Trophoblast cell (in vitro differentiated cells and primary cell): ENCODE measurements around the gene SRSF3.

Experiments used
- DNase-seq, 2 donors: peaks; one replicate each; pipeline ENCODE4 v3.0.0-alpha.2; 2016
- H2AFZ ChIP-seq: 2 replicates; pipeline ENCODE4 v1.6.1; 2013; ENCODE audit warnings: low read length, moderate library complexity, mild to moderate bottlenecking; ENCODE audit not compliant: insufficient read depth, poor library complexity
- H2AK5ac ChIP-seq: 2 replicates; pipeline ENCODE4 v1.6.1; 2013; ENCODE audit warnings: mild to moderate bottlenecking, low read length
- H2BK120ac ChIP-seq: 2 replicates; pipeline ENCODE4 v1.6.1; 2013; ENCODE audit warnings: low read length, mild to moderate bottlenecking, moderate library complexity; ENCODE audit not compliant: insufficient read depth, poor library complexity
- H2BK12ac ChIP-seq: 2 replicates; pipeline ENCODE4 v1.6.1; 2013; ENCODE audit warnings: mild to moderate bottlenecking, low read length, moderate library complexity
- H2BK5ac ChIP-seq: 2 replicates; pipeline ENCODE4 v1.6.1; 2013; ENCODE audit warnings: low read length, low read depth, moderate library complexity, mild to moderate bottlenecking; ENCODE audit not compliant: poor library complexity
- H3K14ac ChIP-seq: 2 replicates; pipeline ENCODE4 v1.6.1; 2013; ENCODE audit warnings: mild to moderate bottlenecking, low read length
- H3K18ac ChIP-seq: 2 replicates; pipeline ENCODE4 v1.6.1; 2013; ENCODE audit warnings: mild to moderate bottlenecking, low read length
- H3K23ac ChIP-seq: 2 replicates; pipeline ENCODE4 v1.6.1; 2013; ENCODE audit warnings: low read length
- H3K27ac ChIP-seq: 2 replicates; pipeline ENCODE4 v1.5.1; 2013; ENCODE audit warnings: low read depth, mild to moderate bottlenecking, inconsistent platforms, low read length, moderate library complexity
- H3K27me3 ChIP-seq: 2 replicates; pipeline ENCODE4 v1.6.1; 2013; ENCODE audit warnings: inconsistent platforms, mild to moderate bottlenecking, low read length, moderate library complexity; ENCODE audit not compliant: insufficient read depth
- H3K36me3 ChIP-seq, 2 experiments: 1 replicate in 1 of 2; 2 replicates in 1 of 2; pipeline ENCODE4 v1.6.1; 2013; ENCODE audit warnings: low read length in 2 of 2, mild to moderate bottlenecking in 2 of 2, moderate library complexity in 1 of 2; ENCODE audit not compliant: insufficient read depth in 2 of 2, control insufficient read depth in 1 of 2
- H3K4ac ChIP-seq: 2 replicates; pipeline ENCODE4 v1.6.1; 2013; ENCODE audit warnings: low read depth, mild to moderate bottlenecking, low read length, moderate library complexity
- H3K4me1 ChIP-seq, 2 experiments: 1 replicate in 1 of 2; 2 replicates in 1 of 2; pipeline ENCODE4 v1.6.1; 2013; ENCODE audit warnings: low read length in 2 of 2, mild to moderate bottlenecking in 2 of 2, moderate library complexity in 1 of 2; ENCODE audit not compliant: insufficient read depth in 2 of 2, control insufficient read depth in 1 of 2
- H3K4me2 ChIP-seq: 2 replicates; pipeline ENCODE4 v1.6.1; 2013; ENCODE audit warnings: inconsistent platforms, mild to moderate bottlenecking, low read length, moderate library complexity
- H3K4me3 ChIP-seq: 2 replicates; pipeline ENCODE4 v1.5.1; 2013; ENCODE audit warnings: mild to moderate bottlenecking, low read depth, low read length, inconsistent platforms
- H3K79me1 ChIP-seq: one replicate; pipeline ENCODE4 v1.6.1; 2013; ENCODE audit warnings: low read length
- H3K79me2 ChIP-seq: 2 replicates; pipeline ENCODE4 v1.6.1; 2013; ENCODE audit warnings: low read length, mild to moderate bottlenecking; ENCODE audit not compliant: control insufficient read depth, insufficient read depth, poor library complexity
- H3K9ac ChIP-seq: 2 replicates; pipeline ENCODE4 v1.6.1; 2013; ENCODE audit warnings: mild to moderate bottlenecking, low read length
- H3K9me3 ChIP-seq: 2 replicates; pipeline ENCODE4 v1.6.1; 2013; ENCODE audit warnings: low read depth, mild to moderate bottlenecking, control low read depth, inconsistent platforms, low read length; ENCODE audit not compliant: insufficient read depth
- H4K12ac ChIP-seq: 2 replicates; pipeline ENCODE4 v1.6.1; 2013; ENCODE audit warnings: low read depth, mild to moderate bottlenecking, low read length, moderate library complexity
- H4K8ac ChIP-seq: 2 replicates; pipeline ENCODE4 v1.6.1; 2013; ENCODE audit warnings: low read depth, mild to moderate bottlenecking, low read length, moderate library complexity
- H4K91ac ChIP-seq: one replicate; pipeline ENCODE4 v1.6.1; 2013; ENCODE audit warnings: low read depth, mild to moderate bottlenecking, low read length, moderate library complexity
- WGBS: extraction: QIAGEN DNeasy Blood & Tissue Kit; methylation state at CpG from one replicate; pipeline ENCODE4 v1.1.7; 2013; ENCODE audit warnings: missing lambda C conversion rate; ENCODE audit not compliant: insufficient read length, insufficient coverage; ENCODE audit errors: extremely low coverage; 5-methylcytosine and 5-hydroxymethylcytosine counted together

Gene SRSF3

GRCh38 chr6:36627801-36628246 is 33.7 kb downstream of the SRSF3 start:
- H2BK5ac ChIP-seq = no peak overlapping the region
- WGBS = no CpG with 5 or more reads among the region's 4 CpGs
- H3K14ac ChIP-seq = no peak overlapping the region
- H3K36me3 ChIP-seq = no peaks in the 10 kb centered on the region
- H3K4me1 ChIP-seq = no peaks in the 10 kb centered on the region
- H2BK120ac ChIP-seq = no peak overlapping the region
- H3K27ac ChIP-seq = no peak overlapping the region
- peak overlapping the region; percentile 21 for H2AFZ ChIP-seq
- no peak overlapping the region for H3K18ac ChIP-seq
- H4K91ac ChIP-seq = no peak overlapping the region
- H3K23ac ChIP-seq = no peak overlapping the region
- no peak overlapping the region for H2BK12ac ChIP-seq
- no peaks in the 10 kb centered on the region for H3K9me3 ChIP-seq
- H3K4me2 ChIP-seq = no peak overlapping the region
- no peak overlapping the region for H4K12ac ChIP-seq
- no peak overlapping the region for H3K4me3 ChIP-seq
- no peaks in the 10 kb centered on the region for H3K27me3 ChIP-seq
- no peak overlapping the region for H3K9ac ChIP-seq
- H3K79me2 ChIP-seq = no peaks in the 10 kb centered on the region
- H4K8ac ChIP-seq = no peak overlapping the region
- no peak overlapping the region for H3K4ac ChIP-seq
- H3K79me1 ChIP-seq = no peaks in the 10 kb centered on the region
- H2AK5ac ChIP-seq = no peak overlapping the region
- no peak for DNase-seq

GRCh38 chr6:36629784-36630183 is 35.6 kb downstream of the SRSF3 start:
- Histone ChIP-seq H3K4me1 (peaks cover 2 to 3% of the 10 kb centered on the region in 2 experiments), H2BK120ac (no peak overlapping the region), H2BK12ac (no peak overlapping the region), H3K14ac (no peak overlapping the region), H2AK5ac (no peak overlapping the region), H4K8ac (no peak overlapping the region), H3K18ac (no peak overlapping the region), H3K23ac (no peak overlapping the region), H3K4ac (no peak overlapping the region), H4K12ac (no peak overlapping the region), H3K4me2 (no peak overlapping the region), H3K79me1 (no peaks in the 10 kb centered on the region), H3K27me3 (no peaks in the 10 kb centered on the region), H3K9ac (no peak overlapping the region), H3K9me3 (no peaks in the 10 kb centered on the region), H3K36me3 (no peaks in the 10 kb centered on the region), H4K91ac (no peak overlapping the region), H3K27ac (no peak overlapping the region), H3K79me2 (no peaks in the 10 kb centered on the region), H3K4me3 (no peak overlapping the region), H2AFZ (no peak overlapping the region), H2BK5ac (no peak overlapping the region)
- no CpG with 5 or more reads among the region's 11 CpGs for WGBS
- DNase-seq = no peak

- no peak overlapping the region for H2BK5ac ChIP-seq
- no peak overlapping the region for H2BK120ac ChIP-seq
- H3K27ac ChIP-seq = no peak overlapping the region
- no peak overlapping the region for H2AK5ac ChIP-seq
- H3K79me2 ChIP-seq = no peaks in the 10 kb centered on the region
- no peak overlapping the region for H3K18ac ChIP-seq
- no peak overlapping the region for H2BK12ac ChIP-seq
- H3K79me1 ChIP-seq = no peaks in the 10 kb centered on the region
- WGBS = no CpG with 5 or more reads among the region's 14 CpGs
- H3K4ac ChIP-seq = no peak overlapping the region
- H3K9ac ChIP-seq = no peak overlapping the region
- no peak overlapping the region for H3K4me2 ChIP-seq
- H3K4me3 ChIP-seq = no peak overlapping the region
- no peak overlapping the region for H4K8ac ChIP-seq
- H3K14ac ChIP-seq = no peak overlapping the region
- H4K12ac ChIP-seq = no peak overlapping the region
- no peak overlapping the region for H4K91ac ChIP-seq
- H3K23ac ChIP-seq = no peak overlapping the region
- no peaks in the 10 kb centered on the region for H3K27me3 ChIP-seq
- H3K4me1 ChIP-seq = peaks cover 2 to 3% of the 10 kb centered on the region in 2 experiments
- H3K36me3 ChIP-seq = no peaks in the 10 kb centered on the region
- H2AFZ ChIP-seq = no peak overlapping the region
- DNase-seq = no peak
- no peaks in the 10 kb centered on the region for H3K9me3 ChIP-seq
These were observed 37.3 kb downstream of the SRSF3 start for GRCh38 chr6:36631326-36632011.

GRCh38 chr6:36633370-36633769 is 39.2 kb downstream of the SRSF3 start:
- WGBS = no CpG with 5 or more reads among the region's 6 CpGs
- Histone ChIP-seq H3K18ac (no peak overlapping the region), H2AK5ac (no peak overlapping the region), H3K79me1 (no peaks in the 10 kb centered on the region), H3K4me2 (no peak overlapping the region), H3K4ac (no peak overlapping the region), H4K12ac (no peak overlapping the region), H3K23ac (no peak overlapping the region), H4K8ac (no peak overlapping the region), H3K9me3 (no peaks in the 10 kb centered on the region), H3K27me3 (no peaks in the 10 kb centered on the region), H3K4me1 (peaks cover 4 to 5% of the 10 kb centered on the region in 2 experiments), H2AFZ (no peak overlapping the region), H2BK120ac (no peak overlapping the region), H3K4me3 (no peak overlapping the region), H3K79me2 (no peaks in the 10 kb centered on the region), H4K91ac (no peak overlapping the region), H2BK5ac (no peak overlapping the region), H2BK12ac (no peak overlapping the region), H3K14ac (no peak overlapping the region), H3K36me3 (no peaks in the 10 kb centered on the region), H3K9ac (no peak overlapping the region), H3K27ac (no peak overlapping the region)
- DNase-seq = no peak
